ENCODE measurements around the gene GADD45A. TPM values are rescaled to one million over a fixed set of nuclear protein-coding genes. Genes with fewer than 3 reads are reported as not detected.

The GADD45A gene
- total and polyA plus RNA-seq, 9 of the 15 experiments (the other 6 are each of a cell fraction or from before 2014, with no cell fraction given): 21.3 to 156 (median 62.1) TPM

GRCh38 chr1:67686267-67687197 lies 1.5 kb downstream of the GADD45A start (continued):
- no peak for TF ChIP-seq ZFP36 (IDR thresholded peaks at IDR 0.05; ENCODE audit: low read depth, low read length, partially characterized antibody)
- peak; percentile 95 for TF ChIP-seq SMARCC2 (IDR thresholded peaks at IDR 0.05; ENCODE audit: low read depth)
- TF ChIP-seq VEZF1 (CRISPR knock-in tag; IDR thresholded peaks at IDR 0.05): peak; percentile 52
- no peak for TF ChIP-seq RBM34 (IDR thresholded peaks at IDR 0.05; ENCODE audit: borderline replicate concordance, insufficient read depth, low read length)
- TF ChIP-seq GTF2F1 (IDR thresholded peaks at IDR 0.05; ENCODE audit: low read depth, low read length): no peak
- TF ChIP-seq RREB1 (CRISPR knock-in tag; IDR thresholded peaks at IDR 0.05): no peak
- TF ChIP-seq ZNF639 (CRISPR knock-in tag; conservative IDR thresholded peaks at IDR 0.05 in 1 of 2, IDR thresholded peaks at IDR 0.05 in 1 of 2): no peak
- no peak for TF ChIP-seq SETDB1 (IDR thresholded peaks at IDR 0.05; ENCODE audit: low read length)
- TF ChIP-seq XRCC5 (IDR thresholded peaks at IDR 0.05; ENCODE audit: low read depth, low read length): no peak
- no peak for TF ChIP-seq PATZ1 (CRISPR knock-in tag; IDR thresholded peaks at IDR 0.05; ENCODE audit: borderline replicate concordance)
- TF ChIP-seq HDAC3 (IDR thresholded peaks at IDR 0.05; ENCODE audit: borderline replicate concordance, partially characterized antibody): peak; percentile 91
- TF ChIP-seq POLR2AphosphoS2 (IDR thresholded peaks at IDR 0.05; ENCODE audit: low read length): peak; percentile 49; the same call in 1 of the 2 replicates
- peak; percentile 89 for TF ChIP-seq ATF4 (CRISPR knock-in tag; IDR thresholded peaks at IDR 0.05)
- TF ChIP-seq WHSC1 (IDR thresholded peaks at IDR 0.05; ENCODE audit: low read length): no peak
